Smooth muscle cell (in vitro differentiated cells): ENCODE measurements around the gene NODAL. TPM values are rescaled to one million over a fixed set of nuclear protein-coding genes. Genes with fewer than 3 reads are reported as not detected.

Experiments
- DNase-seq: peaks from one replicate; lab custom pipeline; 2025; ENCODE audit not compliant: unreplicated experiment; lab: John Stamatoyannopoulos, UW
- H2AFZ ChIP-seq: fragments of 200-600 bp; sonication (generic); 2 replicates; pipeline ENCODE4 v1.6.0; 2016; ENCODE audit warnings: antibody characterized with exemption, low read depth, mild to moderate bottlenecking
- H3F3A ChIP-seq: fragments of 200-600 bp; sonication (generic); 2 replicates; pipeline ENCODE4 v1.6.0; 2017; ENCODE audit warnings: antibody characterized with exemption, low read depth
- H3K27ac ChIP-seq: fragments of 200-600 bp; sonication (generic); 2 replicates; pipeline ENCODE4 v1.5.1; 2016; ENCODE audit warnings: low read depth, mild to moderate bottlenecking
- H3K27me3 ChIP-seq: fragments of 200-600 bp; sonication (generic); 2 replicates; pipeline ENCODE4 v1.6.1; 2016; ENCODE audit warnings: low read depth, mild to moderate bottlenecking
- H3K36me3 ChIP-seq: fragments of 200-600 bp; sonication (generic); 2 replicates; pipeline ENCODE4 v1.5.1; 2016; ENCODE audit warnings: low read depth
- H3K4me1 ChIP-seq: fragments of 200-600 bp; sonication (generic); 2 replicates; pipeline ENCODE4 v1.5.1; 2016; ENCODE audit warnings: low read depth
- H3K4me2 ChIP-seq: fragments of 200-600 bp; sonication (generic); 2 replicates; pipeline ENCODE4 v1.6.0; 2016; ENCODE audit warnings: mild to moderate bottlenecking
- H3K4me3 ChIP-seq: fragments of 200-600 bp; sonication (generic); 2 replicates; pipeline ENCODE4 v1.5.1; 2016; ENCODE audit warnings: mild to moderate bottlenecking
- H3K79me2 ChIP-seq: fragments of 200-600 bp; sonication (generic); 2 replicates; pipeline ENCODE4 v1.6.0; 2016; ENCODE audit warnings: low read depth, mild to moderate bottlenecking
- H3K9ac ChIP-seq: fragments of 200-600 bp; sonication (generic); 2 replicates; pipeline ENCODE4 v1.6.0; 2016; ENCODE audit warnings: low read depth
- H3K9me3 ChIP-seq: fragments of 200-600 bp; sonication (generic); replicated peaks from 2 replicates; pipeline ENCODE4 v1.5.1; 2016; ENCODE audit warnings: low read depth
- H4K20me1 ChIP-seq: fragments of 200-600 bp; sonication (generic); 2 replicates; pipeline ENCODE4 v1.6.0; 2016; ENCODE audit warnings: low read depth
- CTCF ChIP-seq: fragments of 200-600 bp; sonication (generic); IDR thresholded peaks from 2 replicates; pipeline ENCODE4 v1.5.1; 2017; ENCODE audit warnings: borderline replicate concordance, mild to moderate bottlenecking, antibody characterized with exemption; ENCODE audit not compliant: insufficient read depth, poor library complexity, severe bottlenecking
- WGBS: methylation state at CpG from one replicate; pipeline ENCODE4 v1.1.7; 2016; ENCODE audit warnings: low lambda C conversion rate; 5-methylcytosine and 5-hydroxymethylcytosine counted together
- polyA plus RNA-seq: library from polyadenylated mRNA; unstranded; fragments of >200 nt; fragmentation: Nextera tagmentation; extraction: Ambion mirVana; gene quantifications from 2 replicates; pipeline ENCODE4 v1.2.1, GENCODE V29; 2016
- total RNA-seq: library from RNA; depleted of rRNA; stranded (reverse); fragments of >200 nt; gene quantifications from 2 replicates; pipeline ENCODE4 v1.2.3, GENCODE V29; 2014

Gene NODAL
- total and polyA plus RNA-seq, 2 experiments from 2014 or later, result 0.81 TPM; not detected in 1

DNA sequence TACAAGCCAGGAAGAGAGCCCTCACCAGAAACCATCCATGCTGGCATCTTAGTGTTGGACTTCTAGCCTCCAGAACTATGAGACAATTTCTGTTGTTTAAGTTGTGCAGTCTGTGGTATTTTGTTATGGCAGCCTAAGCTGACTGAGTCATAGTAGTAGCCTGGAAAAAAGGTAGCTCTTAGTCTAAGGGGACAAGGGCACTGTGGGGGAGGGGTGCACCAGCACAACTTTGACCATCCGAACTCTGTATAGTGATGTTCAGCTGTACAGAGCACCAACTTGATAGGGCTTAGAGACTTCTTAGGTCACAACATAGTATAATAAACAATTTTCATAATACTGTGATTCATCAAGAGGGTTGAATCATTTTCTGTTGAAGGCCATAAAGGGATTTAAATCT, 23.3 kb downstream of the NODAL start:
- peaks cover 38% of the 10 kb centered on the region for H3K79me2 ChIP-seq
- peaks cover 15% of the 10 kb centered on the region for H3K36me3 ChIP-seq
- peaks cover 4% of the 10 kb centered on the region for H3F3A ChIP-seq
- WGBS, result 61% methylated on average over 1 of the region's 1 CpG
- peaks cover 91% of the 10 kb centered on the region for H4K20me1 ChIP-seq
- no peak for DNase-seq
- no peak for TF ChIP-seq CTCF
- H3K9ac ChIP-seq, result no peak overlapping the region
- peak overlapping the region; percentile 41 for H3K27ac ChIP-seq
- no peaks in the 10 kb centered on the region for H3K27me3 ChIP-seq
- no peak overlapping the region for H3K4me3 ChIP-seq
- peak overlapping the region; percentile 28 for H3K4me2 ChIP-seq
- H3K9me3 ChIP-seq, result no peaks in the 10 kb centered on the region
- H2AFZ ChIP-seq, result no peak overlapping the region
- no peaks in the 10 kb centered on the region for H3K4me1 ChIP-seq

DNA sequence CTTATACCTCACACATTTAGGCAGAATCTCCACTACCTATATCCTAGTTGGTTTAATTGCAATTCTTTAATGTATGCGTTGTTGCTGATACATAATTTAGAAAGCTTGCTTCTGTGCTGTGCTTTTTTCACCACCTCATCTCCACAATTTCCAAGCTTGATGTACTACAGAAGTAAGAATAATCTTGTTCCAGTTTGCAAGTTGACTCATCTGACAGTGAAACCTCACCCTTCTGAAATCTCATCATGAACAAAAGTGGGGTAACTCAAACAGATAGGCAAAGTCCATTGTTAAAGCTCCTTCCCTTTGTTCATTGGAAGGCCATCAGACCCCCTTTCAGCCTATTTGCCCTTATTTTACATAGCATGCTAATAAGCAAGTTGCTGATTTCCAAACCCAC, 23.9 kb downstream of the NODAL start:
- H3K27me3 ChIP-seq, result no peaks in the 10 kb centered on the region
- no peak overlapping the region for H3K9ac ChIP-seq
- no peaks in the 10 kb centered on the region for H3K4me1 ChIP-seq
- H4K20me1 ChIP-seq, result peaks cover 95% of the 10 kb centered on the region
- H3F3A ChIP-seq, result peaks cover 4% of the 10 kb centered on the region
- TF ChIP-seq CTCF, result no peak
- H3K9me3 ChIP-seq, result no peaks in the 10 kb centered on the region
- H3K79me2 ChIP-seq, result peaks cover 45% of the 10 kb centered on the region
- no peak overlapping the region for H3K4me3 ChIP-seq
- H3K4me2 ChIP-seq, result peak overlapping the region; percentile 28
- H3K36me3 ChIP-seq, result peaks cover 15% of the 10 kb centered on the region
- no peak overlapping the region for H2AFZ ChIP-seq
- WGBS, result 94% methylated on average over 1 of the region's 1 CpG
- no peak for DNase-seq
- H3K27ac ChIP-seq, result peak overlapping the region; percentile 41

GRCh38 chr10:70412356-70412755, 29.1 kb downstream of the NODAL start:
- WGBS, result 83% methylated on average over 4 of the region's 4 CpGs
- no peak for TF ChIP-seq CTCF
- no peaks in the 10 kb centered on the region for H3K4me1 ChIP-seq
- H3K36me3 ChIP-seq, result no peaks in the 10 kb centered on the region
- no peak overlapping the region for H2AFZ ChIP-seq
- H3K27me3 ChIP-seq, result no peaks in the 10 kb centered on the region
- no peak overlapping the region for H3K4me2 ChIP-seq
- peaks cover 85% of the 10 kb centered on the region for H3K79me2 ChIP-seq
- H3K9ac ChIP-seq, result no peak overlapping the region
- no peaks in the 10 kb centered on the region for H3K9me3 ChIP-seq
- DNase-seq, result no peak
- no peak overlapping the region for H3K4me3 ChIP-seq
- no peak overlapping the region for H3K27ac ChIP-seq
- no peaks in the 10 kb centered on the region for H3F3A ChIP-seq
- peaks cover 97% of the 10 kb centered on the region for H4K20me1 ChIP-seq

DNA sequence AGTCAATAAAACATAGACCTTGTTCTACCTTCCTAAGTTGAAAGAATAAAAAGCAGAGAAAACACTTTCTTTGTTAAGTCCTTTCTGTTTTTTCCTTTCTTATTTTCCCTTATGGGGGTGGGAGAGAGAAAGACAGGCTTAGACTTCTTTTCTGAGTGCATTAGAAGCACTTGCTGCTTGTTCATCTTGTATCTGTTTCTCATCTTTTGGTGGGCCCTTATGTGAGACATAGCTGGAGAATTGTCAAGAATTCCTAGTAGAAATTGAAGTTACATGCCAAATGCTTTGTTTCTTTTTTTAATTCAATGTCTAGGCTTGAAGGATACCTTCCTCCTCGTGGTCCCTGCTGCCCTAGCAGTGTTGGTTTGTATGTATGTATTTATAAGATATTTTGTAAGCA, 30.9 kb downstream of the NODAL start:
- H4K20me1 ChIP-seq, result peaks cover 98% of the 10 kb centered on the region

More for the DNA sequence above, 30.9 kb downstream of the NODAL start:
- Histone ChIP-seq H3K9ac (no peak overlapping the region), H3K9me3 (no peaks in the 10 kb centered on the region), H3K36me3 (no peaks in the 10 kb centered on the region), H3K4me3 (no peak overlapping the region), H3K4me2 (no peak overlapping the region), H3K27ac (no peak overlapping the region), H2AFZ (no peak overlapping the region), H3K79me2 (peaks cover 87% of the 10 kb centered on the region), H3K4me1 (peaks cover 8% of the 10 kb centered on the region), H3K27me3 (no peaks in the 10 kb centered on the region), H3F3A (no peaks in the 10 kb centered on the region)
- 100% methylated on average over 1 of the region's 1 CpG for WGBS
- DNase-seq, result no peak
- no peak for TF ChIP-seq CTCF
